H1 (cell line): ENCODE measurements around the gene ULBP3. TPM values are rescaled to one million over a fixed set of nuclear protein-coding genes. Genes with fewer than 3 reads are reported as not detected.

ENCODE experiments used
- CTCF ChIA-PET: fragments of 300-600 bp; sonication (Branson Sonifier 250); formaldehyde crosslinking; loops from one replicate; lab custom pipeline; 2021; ENCODE audit not compliant: partially characterized antibody; lab: Charles Lee
- POLR2A ChIA-PET: fragments of 300-600 bp; sonication (Branson Sonifier 250); formaldehyde crosslinking; loops from one replicate; lab custom pipeline; 2021; ENCODE audit warnings: inconsistent platforms; ENCODE audit not compliant: partially characterized antibody; lab: Charles Lee
- DNase-seq, 2 experiments: peaks; one replicate each; pipeline versions ENCODE4 v3.0.0 to v3.0.0-alpha.2; 2010 to 2022; ENCODE audit warnings: low spot score in 2 of 2, low read depth in 1 of 2, mixed read lengths in 1 of 2
- FAIRE-seq: peaks from 2 replicates; lab custom pipeline; 2011; peaks lifted over from hg19 to GRCh38; lab: Jason Lieb, UNC
- H2AFZ ChIP-seq: 2 replicates; pipeline ENCODE4 v1.8.1; 2012; ENCODE audit warnings: low read length, inconsistent platforms
- H2AK5ac ChIP-seq: 2 replicates; pipeline ENCODE4 v1.6.1; 2013; ENCODE audit warnings: low read depth, low read length
- H2BK120ac ChIP-seq: replicated peaks from 2 replicates; pipeline ENCODE3; 2013; ENCODE audit warnings: low read depth, low read length, inconsistent platforms
- H2BK12ac ChIP-seq: 2 replicates; pipeline ENCODE4 v1.6.1; 2013; ENCODE audit warnings: low read depth, low read length
- H2BK15ac ChIP-seq: 2 replicates; pipeline ENCODE4 v1.6.1; 2013; ENCODE audit warnings: low read length
- H2BK20ac ChIP-seq: 2 replicates; pipeline ENCODE4 v1.6.1; 2013; ENCODE audit warnings: low read length
- H2BK5ac ChIP-seq: 2 replicates; pipeline ENCODE4 v1.6.1; 2013; ENCODE audit warnings: low read depth, low read length
- H3K14ac ChIP-seq: 2 replicates; pipeline ENCODE4 v1.6.1; 2013; ENCODE audit warnings: inconsistent platforms; ENCODE audit not compliant: insufficient read length
- H3K18ac ChIP-seq: 2 replicates; pipeline ENCODE4 v1.6.1; 2013; ENCODE audit warnings: low read length; ENCODE audit errors: extremely low read depth
- H3K23ac ChIP-seq: 2 replicates; pipeline ENCODE4 v1.6.1; 2013; ENCODE audit warnings: inconsistent platforms; ENCODE audit not compliant: insufficient read length
- H3K23me2 ChIP-seq: 2 replicates; pipeline ENCODE4 v1.6.1; 2013; ENCODE audit warnings: low read depth, low read length
- H3K27ac ChIP-seq: 2 replicates; pipeline ENCODE4 v1.6.1; 2011; ENCODE audit warnings: low read depth, low read length, inconsistent platforms
- H3K27me3 ChIP-seq, 4 experiments: replicated peaks in 1 of 4; 1 replicate in 1 of 4; 2 replicates in 3 of 4; pipeline versions ENCODE4 v1.6.1 to v1.8.1; 2011 to 2013; ENCODE audit warnings: low read length in 3 of 4, mild to moderate bottlenecking in 3 of 4, inconsistent platforms in 2 of 4, mixed read lengths in 2 of 4, moderate library complexity in 1 of 4; ENCODE audit not compliant: control insufficient read depth in 3 of 4, insufficient read depth in 3 of 4; ENCODE audit errors: extremely low read depth in 1 of 4
- H3K36me3 ChIP-seq, 4 experiments: 2 replicates each; pipeline versions ENCODE4 v1.6.1 to v1.8.1; 2011 to 2013; ENCODE audit warnings: mild to moderate bottlenecking in 4 of 4, low read length in 3 of 4, moderate library complexity in 2 of 4, control low read depth in 1 of 4, inconsistent platforms in 1 of 4; ENCODE audit not compliant: insufficient read depth in 4 of 4, control insufficient read depth in 2 of 4
- H3K4ac ChIP-seq: replicated peaks from 2 replicates; pipeline ENCODE3; 2013; ENCODE audit warnings: low read length, low read depth, mixed read lengths, inconsistent platforms; ENCODE audit not compliant: insufficient read length
- H3K4me1 ChIP-seq, 4 experiments: replicated peaks in 1 of 4; 1 replicate in 1 of 4; 2 replicates in 3 of 4; pipeline versions ENCODE4 v1.6.1 to v1.8.1; 2011 to 2013; ENCODE audit warnings: low read length in 3 of 4, inconsistent platforms in 2 of 4, mixed read lengths in 1 of 4; ENCODE audit not compliant: insufficient read depth in 4 of 4, control insufficient read depth in 3 of 4
- H3K4me2 ChIP-seq, 2 experiments: 2 replicates each; pipeline versions ENCODE4 v1.6.1 to v1.8.1; 2011 to 2013; ENCODE audit warnings: low read depth in 2 of 2, low read length in 2 of 2, control low read depth in 1 of 2, inconsistent platforms in 1 of 2, mild to moderate bottlenecking in 1 of 2; ENCODE audit not compliant: insufficient read depth in 1 of 2
- H3K4me3 ChIP-seq, 4 experiments: fragments of 200-600, 300-600 bp in 1 of 4; sonication (generic), shearing (Covaris generic), sonication (Bioruptor Twin) in 1 of 4; 2 replicates each; pipeline versions ENCODE4 v1.5.1 to v1.8.1; 2011 to 2016; ENCODE audit warnings: low read length in 4 of 4, low read depth in 3 of 4, control low read depth in 2 of 4, inconsistent platforms in 2 of 4, mild to moderate bottlenecking in 2 of 4, mixed read lengths in 1 of 4, moderate library complexity in 1 of 4; ENCODE audit not compliant: insufficient read depth in 2 of 4; ENCODE audit errors: extremely low read depth in 1 of 4
- H3K56ac ChIP-seq: replicated peaks from 2 replicates; pipeline ENCODE3; 2013; ENCODE audit warnings: low read depth, mild to moderate bottlenecking, mixed read lengths, low read length, inconsistent platforms; ENCODE audit not compliant: insufficient read length
- H3K79me1 ChIP-seq: 2 replicates; pipeline ENCODE4 v1.6.1; 2013; ENCODE audit warnings: low read depth, low read length, control low read depth
- H3K79me2 ChIP-seq, 2 experiments: 2 replicates each; pipeline versions ENCODE4 v1.6.1 to v1.8.1; 2012 to 2013; ENCODE audit warnings: low read length in 2 of 2, mild to moderate bottlenecking in 2 of 2, inconsistent platforms in 1 of 2; ENCODE audit not compliant: insufficient read depth in 2 of 2, control insufficient read depth in 1 of 2
- H3K9ac ChIP-seq, 4 experiments: replicated peaks in 1 of 4; 1 replicate in 1 of 4; 2 replicates in 3 of 4; pipeline versions ENCODE4 v1.6.1 to v1.8.1; 2011 to 2013; ENCODE audit warnings: low read depth in 3 of 4, low read length in 3 of 4, control low read depth in 2 of 4, mild to moderate bottlenecking in 2 of 4, moderate library complexity in 2 of 4, inconsistent platforms in 1 of 4; ENCODE audit errors: extremely low read depth in 1 of 4
- H3K9me3 ChIP-seq, 2 experiments: 2 replicates each; pipeline versions ENCODE4 v1.6.1 to v1.8.1; 2012 to 2013; ENCODE audit warnings: mild to moderate bottlenecking in 2 of 2, moderate library complexity in 2 of 2, control low read depth in 1 of 2, inconsistent platforms in 1 of 2, low read depth in 1 of 2, low read length in 1 of 2, mixed read lengths in 1 of 2; ENCODE audit not compliant: insufficient read depth in 2 of 2
- H4K20me1 ChIP-seq, 2 experiments: replicated peaks in 1 of 2; 2 replicates each; pipeline versions ENCODE3 to v1.8.1; 2011 to 2013; ENCODE audit warnings: inconsistent platforms in 2 of 2, low read length in 2 of 2, mild to moderate bottlenecking in 1 of 2; ENCODE audit not compliant: insufficient read depth in 2 of 2, control insufficient read depth in 1 of 2
- H4K5ac ChIP-seq: 2 replicates; pipeline ENCODE4 v1.6.1; 2013; ENCODE audit warnings: low read length, low read depth, mixed read lengths, inconsistent platforms; ENCODE audit not compliant: insufficient read length
- H4K8ac ChIP-seq: 2 replicates; pipeline ENCODE4 v1.8.0; 2013; ENCODE audit warnings: mild to moderate bottlenecking, moderate library complexity, low read length, inconsistent platforms; ENCODE audit not compliant: insufficient read depth; ENCODE audit errors: extremely low read depth
- H4K91ac ChIP-seq: replicated peaks from 2 replicates; pipeline ENCODE3; 2013; ENCODE audit warnings: low read length, mixed read lengths, inconsistent platforms; ENCODE audit not compliant: insufficient read length
- BCL11A ChIP-seq, 2 experiments: IDR thresholded peaks; one replicate each; pipeline ENCODE4 v1.6.1; 2011; ENCODE audit warnings: low read depth in 2 of 2, low read length in 2 of 2, mild to moderate bottlenecking in 2 of 2
- BRCA1 ChIP-seq: IDR thresholded peaks from 2 replicates; pipeline ENCODE4 v1.6.1; 2012; ENCODE audit warnings: low read depth, low read length, improper control_type of control experiment
- CBX8 ChIP-seq: fragments of 300-800, 300-1000 bp; sonication (generic); IDR thresholded peaks from 2 replicates; pipeline ENCODE4 v1.7.1; 2016; ENCODE audit warnings: low read depth, low read length, borderline replicate concordance
- E2F6 ChIP-seq: IDR thresholded peaks from 2 replicates; pipeline ENCODE4 v1.6.1; 2012; ENCODE audit warnings: inconsistent platforms
- EP300 ChIP-seq, 2 experiments: IDR thresholded peaks; 1 replicate in 1 of 2; 2 replicates in 1 of 2; pipeline ENCODE4 v1.6.1; 2011 to 2012; ENCODE audit warnings: low read depth in 2 of 2, low read length in 2 of 2, mild to moderate bottlenecking in 2 of 2, borderline replicate concordance in 1 of 2, inconsistent platforms in 1 of 2, moderate library complexity in 1 of 2
- KDM4A ChIP-seq: IDR thresholded peaks from one replicate; pipeline ENCODE4 v1.7.1; 2012; ENCODE audit warnings: low read depth, mild to moderate bottlenecking, moderate library complexity, low read length, inconsistent platforms; ENCODE audit not compliant: severe bottlenecking
- NANOG ChIP-seq: IDR thresholded peaks from 2 replicates; pipeline ENCODE4 v1.6.1; 2011; ENCODE audit warnings: low read length, low read depth, mild to moderate bottlenecking, inconsistent platforms; ENCODE audit not compliant: insufficient read depth, poor library complexity, severe bottlenecking
- RXRA ChIP-seq: IDR thresholded peaks from 2 replicates; pipeline ENCODE4 v1.6.1; 2011; ENCODE audit warnings: low read depth, mild to moderate bottlenecking, low read length, moderate library complexity; ENCODE audit not compliant: insufficient read depth
- SP2 ChIP-seq: IDR thresholded peaks from 2 replicates; pipeline ENCODE4 v1.6.1; 2012; ENCODE audit warnings: mild to moderate bottlenecking, low read length, inconsistent platforms
- SP4 ChIP-seq: IDR thresholded peaks from 2 replicates; pipeline ENCODE4 v1.6.1; 2012; ENCODE audit warnings: low read length, inconsistent platforms
- TEAD4 ChIP-seq: IDR thresholded peaks from 2 replicates; pipeline ENCODE4 v1.6.1; 2012; ENCODE audit warnings: low read depth, low read length, inconsistent platforms, mixed read lengths
- ZNF274 ChIP-seq: IDR thresholded peaks from 2 replicates; pipeline ENCODE4 v1.7.0; 2012; ENCODE audit warnings: low read length, borderline replicate concordance; ENCODE audit errors: extremely low read depth
- WGBS, 2 experiments: shearing (Covaris generic) in 1 of 2; methylation state at CpG; one replicate each; pipeline versions ENCODE4 v1.1.6 to v1.1.7; 2013 to 2015; ENCODE audit warnings: low lambda C conversion rate in 2 of 2, mixed read lengths in 2 of 2, inconsistent platforms in 1 of 2, low coverage in 1 of 2, missing lambda C conversion rate in 1 of 2; ENCODE audit not compliant: insufficient replicate concordance in 2 of 2, insufficient coverage in 1 of 2, insufficient read length in 1 of 2; ENCODE audit errors: extremely low coverage in 1 of 2, missing lambda C conversion rate in 1 of 2; 5-methylcytosine and 5-hydroxymethylcytosine counted together
- polyA plus RNA-seq, 7 experiments: library from polyadenylated mRNA; depleted of rRNA in 3 of 7; stranded (reverse) in 5 of 7; unstranded in 2 of 7; fragments of >200 nt in 5 of 7; fragments of 200-250 nt in 2 of 7; gene quantifications; 1 replicate in 5 of 7; 2 replicates in 1 of 7; 4 replicates in 1 of 7; pipeline versions ENCODE4 v1.2.1 to v1.2.3, GENCODE V29; 2011 to 2013; ENCODE audit warnings: missing spikeins in 2 of 7, mixed read lengths in 2 of 7
- total RNA-seq: library from RNA; stranded (reverse); fragmentation: NEBNext Ultra II Directional; extraction: Animal tissue kit (Norgen Biotek cat#: 25700); gene quantifications from 2 replicates; pipeline ENCODE4 v1.2.1, GENCODE V29; 2021

Gene ULBP3
- total and polyA plus RNA-seq, 2 of the 8 experiments (the other 6 are each of a cell fraction or from before 2014, with no cell fraction given) = 1.9 to 4.2 TPM

- no peak overlapping the region for H3K9ac ChIP-seq
- TF ChIP-seq NANOG (no peak), ZNF274 (no peak), KDM4A (no peak), E2F6 (no peak), SP4 (no peak), BRCA1 (no peak), TEAD4 (no peak), RXRA (no peak), BCL11A (IDR thresholded peaks at IDR 0.05; ENCODE audit: low read depth in 2 of 2, low read length in 2 of 2) (no peak), SP2 (no peak), EP300 (IDR thresholded peaks at IDR 0.05; ENCODE audit: borderline replicate concordance in 1 of 2, low read depth in 2 of 2, low read length in 2 of 2) (no peak), CBX8 (no peak)
- TF ChIP-seq, all 59 proteins: peak for 0
- no peak overlapping the region for H2BK15ac ChIP-seq
- no peaks in the 10 kb centered on the region for H3K4me1 ChIP-seq
- no peak overlapping the region for H4K8ac ChIP-seq
- no peak overlapping the region for H3K56ac ChIP-seq
- no peak overlapping the region for H3K4ac ChIP-seq
- 81% methylated on average over 1 of the region's 1 CpG; no CpG with 5 or more reads in 1 of the 2 experiments for WGBS, 2 experiments
- no peak for DNase-seq
- no peak overlapping the region for H2BK5ac ChIP-seq
- H3K18ac ChIP-seq = no peak overlapping the region
- H3K36me3 ChIP-seq = no peaks in the 10 kb centered on the region
- H2AK5ac ChIP-seq = no peak overlapping the region
- no peaks in the 10 kb centered on the region for H3K79me1 ChIP-seq
- no peak overlapping the region for H3K4me3 ChIP-seq
- H3K23me2 ChIP-seq = no peaks in the 10 kb centered on the region
- no peak overlapping the region for H2AFZ ChIP-seq
- no peak overlapping the region for H2BK20ac ChIP-seq
- CTCF ChIA-PET = interaction anchor here (0.8 to 1.4 kb wide), 4 partner anchors 9 to 34 kb away, joined by 3 to 4 read pairs (median 4); no protein-coding TSS in a partner anchor
- no peak overlapping the region for H4K91ac ChIP-seq
- no peak overlapping the region for H4K5ac ChIP-seq
- no peak for FAIRE-seq
- H3K4me2 ChIP-seq = no peak overlapping the region
- H3K9me3 ChIP-seq = no peaks in the 10 kb centered on the region
- H2BK12ac ChIP-seq = no peak overlapping the region
- H3K27ac ChIP-seq = no peak overlapping the region
- POLR2A ChIA-PET = no interaction called here
- H3K79me2 ChIP-seq = no peaks in the 10 kb centered on the region
- H3K27me3 ChIP-seq = no peaks in the 10 kb centered on the region
- H3K23ac ChIP-seq = no peak overlapping the region
- no peak overlapping the region for H2BK120ac ChIP-seq
- no peak overlapping the region for H3K14ac ChIP-seq
- no peaks in the 10 kb centered on the region for H4K20me1 ChIP-seq
These were observed 22.0 kb downstream of the ULBP3 start for GRCh38 chr6:150046943-150047342.
